ENCODE results near the gene TK2.
"Not testable (repeated sequence)": the region's sequence is repeated elsewhere in the genome, so short reads cannot be mapped to it uniquely, and the experiment has no call there.

Gene TK2

DNA sequence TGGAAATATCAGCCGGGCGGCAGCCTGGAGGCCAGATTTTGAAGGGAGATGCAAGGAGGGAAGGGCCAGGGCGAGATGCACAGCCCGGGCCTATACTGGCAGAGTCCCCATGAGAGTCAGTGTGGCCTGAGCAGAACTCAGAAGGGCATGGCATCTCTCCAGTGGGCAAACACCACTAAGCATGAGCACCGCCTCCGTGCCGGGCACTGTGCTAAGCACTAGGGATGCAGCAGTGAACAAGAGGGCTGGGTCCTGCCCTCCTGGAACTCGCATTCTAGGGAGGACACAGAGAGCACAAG is 33.5 kb downstream of the TK2 start:
- H3K27me3 ChIP-seq (ENCODE audit: control insufficient read depth, low read length) = peaks cover 2% of the 10 kb centered on the region
- peaks cover 48% of the 10 kb centered on the region for H3K4me1 ChIP-seq (ENCODE audit: control insufficient read depth, low read length)
- H3K27ac ChIP-seq (ENCODE audit: low read depth, low read length) = peak overlapping the region; percentile 57
- H3K79me2 ChIP-seq (ENCODE audit: control insufficient read depth, low read length) = no peaks in the 10 kb centered on the region
- H3K36me3 ChIP-seq (ENCODE audit: control insufficient read depth, low read length) = no peaks in the 10 kb centered on the region
- no peaks in the 10 kb centered on the region for H3K9me2 ChIP-seq (replicated peaks; ENCODE audit: control insufficient read depth, low read length)
- H3K4me3 ChIP-seq (ENCODE audit: low read length) = peak overlapping the region; percentile 61
- H4K20me1 ChIP-seq (ENCODE audit: control insufficient read depth, insufficient read depth, low read depth, low read length) = no peaks in the 10 kb centered on the region
- H3F3A ChIP-seq (ENCODE audit: control insufficient read depth, insufficient read depth) = peaks cover 12% of the 10 kb centered on the region
- no peak for TF ChIP-seq EZH2phosphoT487 (IDR thresholded peaks at IDR 0.05; ENCODE audit: borderline replicate concordance, low read length)
- TF ChIP-seq, protein P1, sequence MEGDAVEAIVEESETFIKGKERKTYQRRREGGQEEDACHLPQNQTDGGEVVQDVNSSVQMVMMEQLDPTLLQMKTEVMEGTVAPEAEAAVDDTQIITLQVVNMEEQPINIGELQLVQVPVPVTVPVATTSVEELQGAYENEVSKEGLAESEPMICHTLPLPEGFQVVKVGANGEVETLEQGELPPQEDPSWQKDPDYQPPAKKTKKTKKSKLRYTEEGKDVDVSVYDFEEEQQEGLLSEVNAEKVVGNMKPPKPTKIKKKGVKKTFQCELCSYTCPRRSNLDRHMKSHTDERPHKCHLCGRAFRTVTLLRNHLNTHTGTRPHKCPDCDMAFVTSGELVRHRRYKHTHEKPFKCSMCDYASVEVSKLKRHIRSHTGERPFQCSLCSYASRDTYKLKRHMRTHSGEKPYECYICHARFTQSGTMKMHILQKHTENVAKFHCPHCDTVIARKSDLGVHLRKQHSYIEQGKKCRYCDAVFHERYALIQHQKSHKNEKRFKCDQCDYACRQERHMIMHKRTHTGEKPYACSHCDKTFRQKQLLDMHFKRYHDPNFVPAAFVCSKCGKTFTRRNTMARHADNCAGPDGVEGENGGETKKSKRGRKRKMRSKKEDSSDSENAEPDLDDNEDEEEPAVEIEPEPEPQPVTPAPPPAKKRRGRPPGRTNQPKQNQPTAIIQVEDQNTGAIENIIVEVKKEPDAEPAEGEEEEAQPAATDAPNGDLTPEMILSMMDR (IDR thresholded peaks at IDR 0.05; ENCODE audit: low read depth, low read length, poor library complexity, severe bottlenecking) = no peak
- no peaks in the 10 kb centered on the region for H3K9me3 ChIP-seq (ENCODE audit: control insufficient read depth, insufficient read depth, low read length)
- peak overlapping the region; percentile 85 for H3K4me2 ChIP-seq (ENCODE audit: low read length)

DNA sequence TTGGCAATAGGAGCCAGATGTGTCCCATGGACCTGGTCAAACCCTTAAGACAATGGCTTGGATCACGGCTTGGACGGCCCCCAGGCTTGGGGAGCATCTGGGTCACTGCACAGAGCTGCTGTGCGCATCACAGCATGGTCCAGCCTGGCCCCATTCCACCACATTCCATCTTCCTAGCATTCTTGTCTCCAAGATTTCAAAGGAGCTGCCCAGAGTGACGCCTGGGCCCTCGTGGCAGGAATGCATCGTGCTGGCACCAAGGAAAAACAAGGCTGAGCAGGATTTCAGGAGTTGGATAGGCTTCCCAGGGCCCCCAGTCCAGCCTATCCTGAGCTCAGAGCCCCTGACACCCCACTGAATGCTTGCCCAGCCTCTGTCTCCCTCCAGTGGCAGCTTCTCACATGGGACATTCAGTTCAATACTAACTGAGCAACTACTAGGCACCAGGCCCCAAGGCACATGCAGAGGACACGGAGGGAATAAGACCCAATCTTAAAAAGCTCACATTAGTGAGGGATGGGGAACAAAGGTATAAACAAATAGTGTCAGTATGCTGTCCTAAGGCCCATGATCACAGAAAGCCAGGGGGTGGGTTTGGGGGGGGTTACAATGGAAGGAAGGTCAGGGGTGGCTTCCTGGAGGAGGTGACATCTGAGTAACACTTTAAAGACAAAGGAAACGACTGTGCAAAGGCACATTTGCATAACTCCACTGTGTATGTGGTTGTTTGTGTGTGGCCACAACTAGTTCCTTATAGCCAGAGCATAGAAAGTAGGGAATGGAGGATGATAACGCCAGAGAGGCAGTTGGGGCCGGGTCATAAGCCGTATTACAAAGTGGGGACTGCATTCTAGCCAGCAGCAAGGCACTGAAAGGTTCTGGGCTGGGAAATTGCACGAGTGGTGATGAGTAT is 34.1 kb downstream of the TK2 start:
- peak overlapping the region; percentile 57 for H3K27ac ChIP-seq (ENCODE audit: low read depth, low read length)
- peak overlapping the region; percentile 61 for H3K4me3 ChIP-seq (ENCODE audit: low read length)
- H3K4me1 ChIP-seq (ENCODE audit: control insufficient read depth, low read length) = peaks cover 42% of the 10 kb centered on the region

DNA sequence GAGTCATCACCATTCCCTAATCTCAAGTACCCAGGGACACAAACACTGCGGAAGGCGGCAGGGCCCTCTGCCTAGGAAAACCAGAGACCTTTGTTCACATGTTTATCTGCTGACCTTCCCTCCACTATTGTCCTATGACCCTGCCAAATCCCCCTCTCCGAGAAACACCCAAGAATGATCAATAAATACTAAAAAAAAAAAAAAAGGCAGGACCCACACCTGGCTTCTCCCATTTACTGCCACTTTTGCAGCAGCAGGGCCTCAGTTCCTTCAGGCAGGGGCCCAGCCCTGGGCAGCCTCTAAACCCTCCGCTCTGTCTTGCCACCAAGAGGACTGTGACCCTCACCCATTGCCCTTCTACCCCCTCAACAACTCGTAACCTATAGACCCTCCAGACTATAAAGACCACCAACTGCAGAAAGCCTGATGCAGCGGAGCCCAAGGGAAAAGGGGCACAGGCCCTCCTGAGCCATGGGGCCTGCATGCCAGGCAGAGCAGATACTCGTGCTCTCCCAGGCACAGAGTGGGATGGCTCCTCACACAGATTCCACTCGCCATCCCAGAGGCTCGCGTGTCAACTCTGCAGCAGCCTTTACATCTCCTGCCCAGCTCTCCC is 34.8 kb downstream of the TK2 start:
- not testable (repeated sequence) for H3K4me2 ChIP-seq (ENCODE audit: low read length); H3F3A ChIP-seq (ENCODE audit: control insufficient read depth, insufficient read depth); H3K9me3 ChIP-seq (ENCODE audit: control insufficient read depth, insufficient read depth, low read length); H3K27ac ChIP-seq (ENCODE audit: low read depth, low read length); H3K27me3 ChIP-seq (ENCODE audit: control insufficient read depth, low read length); H3K4me3 ChIP-seq (ENCODE audit: low read length); H4K20me1 ChIP-seq (ENCODE audit: control insufficient read depth, insufficient read depth, low read depth, low read length); H3K9me2 ChIP-seq (replicated peaks; ENCODE audit: control insufficient read depth, low read length); H3K36me3 ChIP-seq (ENCODE audit: control insufficient read depth, low read length); H3K79me2 ChIP-seq (ENCODE audit: control insufficient read depth, low read length)
- peaks cover 34% of the 10 kb centered on the region for H3K4me1 ChIP-seq (ENCODE audit: control insufficient read depth, low read length)

More for the DNA sequence above, 34.1 kb downstream of the TK2 start:
- TF ChIP-seq, protein P1 (IDR thresholded peaks at IDR 0.05; ENCODE audit: low read depth, low read length, poor library complexity, severe bottlenecking) = peak; percentile 49
- TF ChIP-seq EZH2phosphoT487 (IDR thresholded peaks at IDR 0.05; ENCODE audit: borderline replicate concordance, low read length) = no peak
- H3K9me3 ChIP-seq (ENCODE audit: control insufficient read depth, insufficient read depth, low read length) = no peaks in the 10 kb centered on the region
- H3F3A ChIP-seq (ENCODE audit: control insufficient read depth, insufficient read depth) = peaks cover 12% of the 10 kb centered on the region
- no peaks in the 10 kb centered on the region for H3K9me2 ChIP-seq (replicated peaks; ENCODE audit: control insufficient read depth, low read length)
- peak overlapping the region; percentile 85 for H3K4me2 ChIP-seq (ENCODE audit: low read length)
- H4K20me1 ChIP-seq (ENCODE audit: control insufficient read depth, insufficient read depth, low read depth, low read length) = no peaks in the 10 kb centered on the region
- no peaks in the 10 kb centered on the region for H3K36me3 ChIP-seq (ENCODE audit: control insufficient read depth, low read length)
- no peaks in the 10 kb centered on the region for H3K79me2 ChIP-seq (ENCODE audit: control insufficient read depth, low read length)
- H3K27me3 ChIP-seq (ENCODE audit: control insufficient read depth, low read length) = no peaks in the 10 kb centered on the region

DNA sequence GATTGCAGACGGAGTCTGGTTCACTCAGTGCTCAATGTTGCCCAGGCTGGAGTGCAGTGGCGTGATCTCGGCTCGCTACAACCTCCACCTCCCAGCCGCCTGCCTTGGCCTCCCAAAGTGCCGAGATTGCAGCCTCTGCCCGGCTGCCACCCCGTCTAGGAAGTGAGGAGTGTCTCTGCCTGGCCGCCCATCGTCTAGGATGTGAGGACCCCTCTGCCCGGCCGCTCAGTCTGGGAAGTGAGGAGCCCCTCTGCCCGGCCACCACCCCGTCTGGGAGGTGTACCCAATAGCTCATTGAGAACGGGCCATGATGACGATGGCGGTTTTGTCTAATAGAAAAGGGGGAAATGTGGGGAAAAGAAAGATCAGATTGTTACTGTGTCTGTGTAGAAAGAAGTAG is 35.5 kb downstream of the TK2 start:
- H3K4me2 ChIP-seq (ENCODE audit: low read length); H3K4me3 ChIP-seq (ENCODE audit: low read length); H3K27me3 ChIP-seq (ENCODE audit: control insufficient read depth, low read length); H3K9me2 ChIP-seq (replicated peaks; ENCODE audit: control insufficient read depth, low read length); H3K9me3 ChIP-seq (ENCODE audit: control insufficient read depth, insufficient read depth, low read length); H3K36me3 ChIP-seq (ENCODE audit: control insufficient read depth, low read length); H3K79me2 ChIP-seq (ENCODE audit: control insufficient read depth, low read length); H3F3A ChIP-seq (ENCODE audit: control insufficient read depth, insufficient read depth); H3K27ac ChIP-seq (ENCODE audit: low read depth, low read length); H4K20me1 ChIP-seq (ENCODE audit: control insufficient read depth, insufficient read depth, low read depth, low read length): not testable (repeated sequence)
- peaks cover 27% of the 10 kb centered on the region for H3K4me1 ChIP-seq (ENCODE audit: control insufficient read depth, low read length)

Data from DOHH2 (cell line).